CD14-positive monocyte (primary cell): ENCODE results near the gene PFKM. TPM values are rescaled to one million over a fixed set of nuclear protein-coding genes. Genes with fewer than 3 reads are reported as not detected.

Source experiments
- DNase-seq, 3 donors: peaks; one replicate each; pipeline ENCODE4 v3.0.0-alpha.2; 2011 to 2022
- H2AFZ ChIP-seq: 2 replicates; pipeline ENCODE4 v1.6.0; 2012; ENCODE audit warnings: mild to moderate bottlenecking, low read depth, low read length, inconsistent platforms; ENCODE audit not compliant: insufficient read depth, poor library complexity, severe bottlenecking
- H3K27ac ChIP-seq, 2 donors: 1 replicate in 1 of 2; 2 replicates in 1 of 2; pipeline ENCODE4 v1.5.1; 2012 to 2013; ENCODE audit warnings: low read length in 2 of 2, control low read depth in 1 of 2, inconsistent platforms in 1 of 2, low read depth in 1 of 2, mild to moderate bottlenecking in 1 of 2
- H3K27me3 ChIP-seq, 2 donors: one replicate each; pipeline versions ENCODE4 v1.6.0 to v1.6.1; 2011 to 2013; ENCODE audit warnings: low read length in 2 of 2; ENCODE audit not compliant: control insufficient read depth in 2 of 2, insufficient read depth in 2 of 2
- H3K36me3 ChIP-seq, 2 donors: replicated peaks in 1 of 2; 1 replicate in 1 of 2; 2 replicates in 1 of 2; pipeline versions ENCODE4 v1.5.1 to v1.6.1; 2012 to 2013; ENCODE audit warnings: low read length in 2 of 2, control low read depth in 1 of 2, inconsistent platforms in 1 of 2, mild to moderate bottlenecking in 1 of 2; ENCODE audit not compliant: insufficient read depth in 2 of 2, control insufficient read depth in 1 of 2
- H3K4me1 ChIP-seq, 2 donors: 1 replicate in 1 of 2; 2 replicates in 1 of 2; pipeline versions ENCODE4 v1.5.1 to v1.6.1; 2012 to 2013; ENCODE audit warnings: low read length in 2 of 2, control low read depth in 1 of 2, inconsistent platforms in 1 of 2, mild to moderate bottlenecking in 1 of 2, moderate library complexity in 1 of 2; ENCODE audit not compliant: insufficient read depth in 2 of 2, control insufficient read depth in 1 of 2
- H3K4me2 ChIP-seq: replicated peaks from 2 replicates; pipeline ENCODE3; 2012; ENCODE audit warnings: low read length, moderate library complexity, mild to moderate bottlenecking; ENCODE audit not compliant: poor library complexity, severe bottlenecking; ENCODE audit errors: extremely low read depth
- H3K4me3 ChIP-seq, 3 experiments: fragments of 200-600 bp in 1 of 3; sonication (generic) in 1 of 3; replicated peaks in 1 of 3; 1 replicate in 2 of 3; 2 replicates in 1 of 3; pipeline ENCODE4 v1.5.1; 2011 to 2013; ENCODE audit warnings: low read length in 3 of 3, mild to moderate bottlenecking in 3 of 3, control low read depth in 2 of 3, low read depth in 2 of 3, inconsistent platforms in 1 of 3, moderate library complexity in 1 of 3
- H3K79me2 ChIP-seq: 2 replicates; pipeline ENCODE4 v1.6.0; 2012; ENCODE audit warnings: mild to moderate bottlenecking, control low read depth, inconsistent platforms, low read length, moderate library complexity; ENCODE audit not compliant: insufficient read depth
- H3K9ac ChIP-seq: 2 replicates; pipeline ENCODE4 v1.6.0; 2017; ENCODE audit warnings: low read length, mild to moderate bottlenecking; ENCODE audit not compliant: insufficient read depth, poor library complexity, severe bottlenecking
- H3K9me3 ChIP-seq, 2 donors: replicated peaks in 1 of 2; 1 replicate in 1 of 2; 2 replicates in 1 of 2; pipeline versions ENCODE4 v1.5.1 to v1.6.1; 2012 to 2013; ENCODE audit warnings: low read length in 2 of 2, control low read depth in 1 of 2; ENCODE audit not compliant: control insufficient read depth in 1 of 2, insufficient read depth in 1 of 2
- H4K20me1 ChIP-seq: 2 replicates; pipeline ENCODE4 v1.6.0; 2012; ENCODE audit warnings: mild to moderate bottlenecking, low read length, control low read depth, moderate library complexity; ENCODE audit not compliant: insufficient read depth
- H3K27ac Mint-ChIP-seq, 7 donors: one replicate each; pipeline ENCODE4 v1.8.0; 2020; ENCODE audit warnings: mild to moderate bottlenecking in 7 of 7, mixed read lengths in 7 of 7, moderate library complexity in 6 of 7, inconsistent platforms in 2 of 7
- H3K27me3 Mint-ChIP-seq, 3 donors: one replicate each; pipeline ENCODE4 v1.8.0; 2021 to 2022; ENCODE audit warnings: low read depth in 3 of 3, mild to moderate bottlenecking in 3 of 3, mixed read lengths in 3 of 3, moderate library complexity in 3 of 3, inconsistent platforms in 1 of 3
- H3K36me3 Mint-ChIP-seq, 2 donors: one replicate each; pipeline ENCODE4 v1.8.0; 2020; ENCODE audit warnings: mixed read lengths in 2 of 2, inconsistent platforms in 1 of 2, mild to moderate bottlenecking in 1 of 2
- H3K4me1 Mint-ChIP-seq: one replicate; pipeline ENCODE4 v1.8.0; 2020; ENCODE audit warnings: mild to moderate bottlenecking, mixed read lengths
- H3K4me3 Mint-ChIP-seq, 2 donors: one replicate each; pipeline ENCODE4 v1.8.0; 2020; ENCODE audit warnings: mild to moderate bottlenecking in 2 of 2, mixed read lengths in 2 of 2, moderate library complexity in 1 of 2
- H3K9me3 Mint-ChIP-seq, 7 donors: one replicate each; pipeline ENCODE4 v1.8.0; 2020 to 2022; ENCODE audit warnings: mixed read lengths in 7 of 7, mild to moderate bottlenecking in 6 of 7, moderate library complexity in 6 of 7, inconsistent platforms in 2 of 7
- WGBS: methylation state at CpG from one replicate; pipeline ENCODE4 v1.1.5; 2013; ENCODE audit warnings: missing lambda C conversion rate; ENCODE audit not compliant: insufficient coverage; 5-methylcytosine and 5-hydroxymethylcytosine counted together
- intact Hi-C, 2 donors: fragments of 100-400 bp; cut with micrococcal nuclease; formaldehyde crosslinking; loops; one replicate each; pipeline versions ENCODE4 v1.15.0 to v1.15.1; 2023
- polyA plus RNA-seq, 3 donors: library from polyadenylated mRNA; depleted of rRNA in 1 of 3; unstranded in 2 of 3; stranded (reverse) in 1 of 3; fragments of 300-500 nt in 2 of 3; fragments of >200 nt in 1 of 3; fragmentation: Illumina TruSeq in 2 of 3; gene quantifications; 1 replicate in 2 of 3; 2 replicates in 1 of 3; pipeline ENCODE4 v1.2.3, GENCODE V29; 2012 to 2021
- TF ChIP-seq, protein P1 (sequence below): fragments of 200-600 bp; IDR thresholded peaks from one replicate; pipeline ENCODE4 v1.8.0; 2022; ENCODE audit warnings: antibody characterized with exemption, mild to moderate bottlenecking

PFKM gene
- polyA plus RNA-seq, 3 donors: 2.8 to 8.4 (median 3.0) TPM

DNA sequence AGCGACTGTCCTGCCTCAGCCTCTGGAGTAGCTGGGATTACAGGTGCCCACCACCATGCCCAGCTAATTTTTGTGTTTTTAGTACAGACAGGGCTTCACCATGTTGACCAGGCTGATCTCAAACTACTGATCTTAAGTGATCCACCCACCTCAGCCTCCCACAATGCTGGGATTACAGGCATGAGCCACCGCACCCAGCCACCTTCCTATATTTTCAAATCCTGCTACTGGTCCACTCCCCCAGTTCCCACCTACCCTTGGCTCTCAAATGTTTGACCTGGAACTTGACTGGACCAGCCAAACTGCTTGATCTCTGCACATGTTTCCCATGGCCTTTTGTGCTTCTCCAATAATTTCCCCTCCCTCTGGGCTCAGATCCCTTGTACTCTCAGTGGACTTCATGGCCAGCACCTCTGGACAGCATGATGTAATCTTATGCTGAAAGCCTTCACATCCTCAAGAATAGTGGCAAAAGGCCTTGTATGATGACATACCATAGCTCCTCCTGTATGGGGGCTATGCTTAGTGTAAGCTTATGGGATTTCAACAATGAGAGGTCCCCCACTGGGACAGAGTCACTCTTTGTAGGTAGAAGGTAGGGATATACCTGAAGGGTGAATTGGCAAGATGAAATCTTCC is 61.8 kb downstream of the PFKM start:
- peaks cover 43 to 64% of the 10 kb centered on the region in 2 donors for H3K27me3 ChIP-seq
- no peak overlapping the region for H3K27ac ChIP-seq
- H3K4me3 Mint-ChIP-seq: peak overlapping the region in 1 of 2 donors; percentile 62
- no peaks in the 10 kb centered on the region for H3K36me3 ChIP-seq
- H3K9ac ChIP-seq: no peak overlapping the region
- 87% methylated on average over 1 of the region's 2 CpGs for WGBS
- peaks cover 45 to 62% (median 52%) of the 10 kb centered on the region in 3 donors for H3K27me3 Mint-ChIP-seq
- no peaks in the 10 kb centered on the region for H3K79me2 ChIP-seq
- peaks cover 0 to 4% of the 10 kb centered on the region in 2 donors for H3K9me3 ChIP-seq
- DNase-seq: no peak
- no peak overlapping the region for H3K27ac Mint-ChIP-seq
- H3K4me2 ChIP-seq: no peak overlapping the region
- TF ChIP-seq, protein P1, sequence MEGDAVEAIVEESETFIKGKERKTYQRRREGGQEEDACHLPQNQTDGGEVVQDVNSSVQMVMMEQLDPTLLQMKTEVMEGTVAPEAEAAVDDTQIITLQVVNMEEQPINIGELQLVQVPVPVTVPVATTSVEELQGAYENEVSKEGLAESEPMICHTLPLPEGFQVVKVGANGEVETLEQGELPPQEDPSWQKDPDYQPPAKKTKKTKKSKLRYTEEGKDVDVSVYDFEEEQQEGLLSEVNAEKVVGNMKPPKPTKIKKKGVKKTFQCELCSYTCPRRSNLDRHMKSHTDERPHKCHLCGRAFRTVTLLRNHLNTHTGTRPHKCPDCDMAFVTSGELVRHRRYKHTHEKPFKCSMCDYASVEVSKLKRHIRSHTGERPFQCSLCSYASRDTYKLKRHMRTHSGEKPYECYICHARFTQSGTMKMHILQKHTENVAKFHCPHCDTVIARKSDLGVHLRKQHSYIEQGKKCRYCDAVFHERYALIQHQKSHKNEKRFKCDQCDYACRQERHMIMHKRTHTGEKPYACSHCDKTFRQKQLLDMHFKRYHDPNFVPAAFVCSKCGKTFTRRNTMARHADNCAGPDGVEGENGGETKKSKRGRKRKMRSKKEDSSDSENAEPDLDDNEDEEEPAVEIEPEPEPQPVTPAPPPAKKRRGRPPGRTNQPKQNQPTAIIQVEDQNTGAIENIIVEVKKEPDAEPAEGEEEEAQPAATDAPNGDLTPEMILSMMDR: no peak
- peaks cover 17 to 22% of the 10 kb centered on the region in 2 donors for H3K4me1 ChIP-seq
- H3K4me3 ChIP-seq: no peak overlapping the region
- peaks cover 19% of the 10 kb centered on the region for H3K4me1 Mint-ChIP-seq
- peaks cover 0 to 11% (median 4%) of the 10 kb centered on the region in 7 donors for H3K9me3 Mint-ChIP-seq
- no peak overlapping the region for H2AFZ ChIP-seq
- intact Hi-C loops: no loop called here
- peaks cover 2 to 6% of the 10 kb centered on the region in 2 donors for H3K36me3 Mint-ChIP-seq
- no peaks in the 10 kb centered on the region for H4K20me1 ChIP-seq

DNA sequence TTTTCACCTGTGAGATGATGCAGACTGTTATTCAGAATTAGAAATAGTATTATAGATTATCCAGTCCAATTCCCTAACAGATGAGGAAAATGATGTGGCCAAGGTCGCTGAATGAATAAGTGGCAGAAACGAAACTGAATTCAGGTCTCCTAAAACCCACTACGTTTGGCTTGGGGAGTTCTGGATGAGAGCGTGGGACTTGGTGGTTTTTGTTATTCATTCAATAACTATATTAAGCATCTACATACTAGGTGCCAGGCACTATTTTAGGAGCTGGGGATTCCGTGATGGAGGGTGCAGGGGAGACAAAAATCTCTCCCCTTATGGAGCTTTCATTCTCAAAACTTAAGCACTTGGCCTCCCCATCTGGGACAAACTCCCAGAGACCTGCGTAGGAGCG is 63.5 kb downstream of the PFKM start:
- Mint-ChIP-seq H3K4me3 (peak overlapping the region; percentile 95 to 97), H3K9me3 (peaks cover 0 to 11% (median 4%) of the 10 kb centered on the region in 7 donors), H3K4me1 (peaks cover 18% of the 10 kb centered on the region), H3K27ac (no peak overlapping the region), H3K27me3 (peaks cover 55 to 65% (median 57%) of the 10 kb centered on the region in 3 donors), H3K36me3 (peaks cover 2 to 6% of the 10 kb centered on the region in 2 donors)
- no peaks in the 10 kb centered on the region for H4K20me1 ChIP-seq
- H3K79me2 ChIP-seq: no peaks in the 10 kb centered on the region
- intact Hi-C loops: loop anchor here in 1 of 2 donors (1.0 kb wide), 1 partner anchor 9 kb away; no protein-coding TSS in a partner anchor
- H3K4me1 ChIP-seq: peaks cover 17 to 22% of the 10 kb centered on the region in 2 donors
- WGBS: no CpG with 5 or more reads among the region's 7 CpGs
- peak overlapping the region; percentile 76 for H3K4me2 ChIP-seq
- H3K9ac ChIP-seq: peak overlapping the region; percentile 44
- H3K9me3 ChIP-seq: peaks cover 0 to 4% of the 10 kb centered on the region in 2 donors
- TF ChIP-seq, protein P1: no peak
- H3K36me3 ChIP-seq: no peaks in the 10 kb centered on the region
- peak overlapping the region; percentile 84 for H2AFZ ChIP-seq
- no peak overlapping the region for H3K27ac ChIP-seq
- no peak for DNase-seq
- peak overlapping the region; percentile 66 to 89 (median 69) for H3K4me3 ChIP-seq
- peaks cover 44 to 62% of the 10 kb centered on the region in 2 donors for H3K27me3 ChIP-seq
